IMR-90 (cell line): ENCODE measurements around the gene RTN3. TPM values are rescaled to one million over a fixed set of nuclear protein-coding genes. Genes with fewer than 3 reads are reported as not detected.
A peak's percentile ranks its signal among the peaks of the same experiment; 100 is the strongest.

ENCODE experiments used
- ATAC-seq: fragments of 200-7000 bp; cut with Tn5 transposase; 2 replicates; pipeline ENCODE4 v1.9.1; 2020; ENCODE audit warnings: low read depth, mild to moderate bottlenecking, moderate library complexity
- BruUV-seq: library from RNA; stranded (reverse); fragments of 400-500 nt; replicated peaks from 2 replicates; lab custom pipeline; 2021; lab: Mats Ljungman, UMichigan
- CTCF ChIA-PET: fragments of 300-600 bp; formaldehyde crosslinking; extraction: SDS; loops from one replicate; lab custom pipeline; 2021; ENCODE audit warnings: antibody characterized with exemption; lab: Yijun Ruan, JAX
- POLR2A ChIA-PET: fragments of 300-600 bp; sonication (Branson Sonifier 250); formaldehyde crosslinking; loops from one replicate; lab custom pipeline; 2022; ENCODE audit warnings: antibody characterized with exemption; ENCODE audit not compliant: unreplicated experiment; lab: Charles Lee
- DNase-seq: peaks from one replicate; pipeline ENCODE4 v3.0.0; 2013
- H2AFZ ChIP-seq: replicated peaks from 2 replicates; pipeline ENCODE3; 2013; ENCODE audit warnings: low read length, mild to moderate bottlenecking; ENCODE audit not compliant: poor library complexity
- H2AK5ac ChIP-seq: 2 replicates; pipeline ENCODE4 v1.6.1; 2013; ENCODE audit warnings: low read depth, low read length, inconsistent platforms
- H2AK9ac ChIP-seq: replicated peaks from 2 replicates; pipeline ENCODE3; 2013; ENCODE audit warnings: mild to moderate bottlenecking, low read depth, low read length, moderate library complexity; ENCODE audit not compliant: poor library complexity
- H2BK120ac ChIP-seq: 2 replicates; pipeline ENCODE4 v1.6.1; 2013; ENCODE audit warnings: low read depth, low read length, inconsistent platforms
- H2BK15ac ChIP-seq: 3 replicates; pipeline ENCODE4 v1.6.1; 2013; ENCODE audit warnings: low read depth, low read length, inconsistent platforms
- H2BK20ac ChIP-seq: 2 replicates; pipeline ENCODE4 v1.6.1; 2013; ENCODE audit warnings: low read depth, mild to moderate bottlenecking, inconsistent platforms, low read length, moderate library complexity
- H2BK5ac ChIP-seq: 2 replicates; pipeline ENCODE4 v1.6.1; 2013; ENCODE audit warnings: mild to moderate bottlenecking, low read depth, low read length, inconsistent platforms; ENCODE audit not compliant: poor library complexity, severe bottlenecking
- H3K14ac ChIP-seq: replicated peaks from 2 replicates; pipeline ENCODE4 v1.6.1; 2013; ENCODE audit warnings: low read depth, low read length, inconsistent platforms
- H3K18ac ChIP-seq: 2 replicates; pipeline ENCODE4 v1.6.1; 2013; ENCODE audit warnings: low read depth, low read length, control low read depth
- H3K23ac ChIP-seq: 2 replicates; pipeline ENCODE4 v1.6.1; 2013; ENCODE audit warnings: low read depth, low read length, inconsistent platforms
- H3K27ac ChIP-seq: 2 replicates; pipeline ENCODE4 v1.5.1; 2013; ENCODE audit warnings: mild to moderate bottlenecking, control low read depth, low read length; ENCODE audit not compliant: insufficient read depth
- H3K27me3 ChIP-seq: 2 replicates; pipeline ENCODE4 v1.6.1; 2013; ENCODE audit warnings: low read length; ENCODE audit not compliant: control insufficient read depth, insufficient read depth
- H3K36me3 ChIP-seq: 2 replicates; pipeline ENCODE4 v1.6.1; 2013; ENCODE audit warnings: low read length, mixed read lengths; ENCODE audit not compliant: control insufficient read depth, insufficient read depth
- H3K4ac ChIP-seq: 2 replicates; pipeline ENCODE4 v1.6.1; 2013; ENCODE audit warnings: low read depth, low read length, inconsistent platforms
- H3K4me1 ChIP-seq: 2 replicates; pipeline ENCODE4 v1.6.1; 2013; ENCODE audit warnings: low read length, mixed read lengths; ENCODE audit not compliant: control insufficient read depth, insufficient read depth
- H3K4me2 ChIP-seq: 2 replicates; pipeline ENCODE4 v1.6.1; 2013; ENCODE audit warnings: low read depth, mild to moderate bottlenecking, control low read depth, low read length, moderate library complexity
- H3K4me3 ChIP-seq: 2 replicates; pipeline ENCODE4 v1.5.1; 2013; ENCODE audit warnings: low read depth, mild to moderate bottlenecking, control low read depth, low read length, moderate library complexity; ENCODE audit not compliant: insufficient read depth
- H3K56ac ChIP-seq: 2 replicates; pipeline ENCODE4 v1.6.1; 2013; ENCODE audit warnings: low read length, inconsistent platforms; ENCODE audit not compliant: insufficient read depth; ENCODE audit errors: extremely low read depth
- H3K79me1 ChIP-seq, 2 experiments: 2 replicates each; pipeline ENCODE4 v1.6.1; 2013; ENCODE audit warnings: low read length in 2 of 2, inconsistent platforms in 1 of 2, low read depth in 1 of 2
- H3K9ac ChIP-seq: 2 replicates; pipeline ENCODE4 v1.6.1; 2013; ENCODE audit warnings: low read depth, low read length, control low read depth
- H3K9me1 ChIP-seq: 2 replicates; pipeline ENCODE4 v1.6.1; 2013; ENCODE audit warnings: low read length, inconsistent platforms; ENCODE audit not compliant: insufficient read depth
- H3K9me3 ChIP-seq: 2 replicates; pipeline ENCODE4 v1.6.1; 2013; ENCODE audit warnings: low read length; ENCODE audit not compliant: control insufficient read depth, insufficient read depth
- H4K20me1 ChIP-seq: 2 replicates; pipeline ENCODE4 v1.6.1; 2013; ENCODE audit warnings: low read length, inconsistent platforms; ENCODE audit not compliant: insufficient read depth
- H4K5ac ChIP-seq: 2 replicates; pipeline ENCODE4 v1.6.1; 2013; ENCODE audit warnings: mild to moderate bottlenecking, low read depth, low read length, control low read depth
- H4K8ac ChIP-seq, 2 experiments: 2 replicates each; pipeline ENCODE4 v1.6.1; 2013; ENCODE audit warnings: low read depth in 2 of 2, low read length in 2 of 2, control low read depth in 1 of 2, inconsistent platforms in 1 of 2
- H4K91ac ChIP-seq: 2 replicates; pipeline ENCODE4 v1.6.1; 2013; ENCODE audit warnings: low read depth, low read length, inconsistent platforms; ENCODE audit not compliant: insufficient read depth
- BHLHE40 ChIP-seq: fragments of 150-350 bp; IDR thresholded peaks from 2 replicates; pipeline ENCODE4 v1.6.1; 2016; ENCODE audit warnings: mild to moderate bottlenecking, low read depth, low read length
- ELK1 ChIP-seq: fragments of 150-350 bp; IDR thresholded peaks from 2 replicates; pipeline ENCODE4 v1.6.1; 2016; ENCODE audit warnings: low read depth, mild to moderate bottlenecking, low read length, moderate library complexity, borderline replicate concordance
- POLR2A ChIP-seq: IDR thresholded peaks from 2 replicates; pipeline ENCODE4 v1.6.1; 2012; ENCODE audit warnings: mild to moderate bottlenecking, low read depth, low read length
- WGBS, 2 experiments: methylation state at CpG; one replicate each; pipeline versions ENCODE4 v1.1.5 to v1.1.7; 2013; ENCODE audit warnings: missing lambda C conversion rate in 2 of 2; ENCODE audit not compliant: insufficient read length in 1 of 2; ENCODE audit errors: extremely low coverage in 2 of 2; 5-methylcytosine and 5-hydroxymethylcytosine counted together
- dilution Hi-C: fragments of 300-500 bp; cut with HindIII; formaldehyde crosslinking; loops from one replicate; pipeline ENCODE4 v1.14.3; 2018; ENCODE audit warnings: low sequenced_read_pairs; ENCODE audit not compliant: unreplicated experiment
- in situ Hi-C: fragments of 300-500 bp; cut with MboI; formaldehyde crosslinking; loops from 3 replicates; pipeline ENCODE4 v1.14.3; 2019; ENCODE audit warnings: low sequenced_read_pairs, inconsistent platforms, mixed read lengths
- intact Hi-C: fragments of 100-400 bp; cut with micrococcal nuclease; formaldehyde crosslinking; loops from 2 replicates; pipeline ENCODE4 v1.10.0; 2022
- polyA plus RNA-seq, 3 experiments: library from polyadenylated mRNA; depleted of rRNA; stranded (reverse); fragments of >200 nt; gene quantifications; 2 replicates each; pipeline ENCODE4 v1.2.3, GENCODE V29; 2012; ENCODE audit warnings: low replicate concordance in 1 of 3
- total RNA-seq: library from RNA; depleted of rRNA; stranded (reverse); fragments of >200 nt; gene quantifications from 2 replicates; pipeline ENCODE4 v1.2.3, GENCODE V29; 2012

RTN3 gene
- total and polyA plus RNA-seq, 2 of the 4 experiments (the other 2 are of a cell fraction) = 31.2 to 64.6 TPM

GRCh38 chr11:63686926-63687325 lies 5.6 kb downstream of the RTN3 start:
- no TSS peak for BruUV-seq
- ChIA-PET CTCF (no interaction called here), POLR2A (no interaction called here)
- no peak for TF ChIP-seq BHLHE40
- no peak for TF ChIP-seq ELK1
- TF ChIP-seq POLR2A = no peak
- Histone ChIP-seq H3K56ac (no peak overlapping the region), H2BK20ac (no peak overlapping the region), H3K9ac (no peak overlapping the region), H3K4me2 (no peak overlapping the region), H3K4ac (no peak overlapping the region), H3K14ac (0 out of 2 replicates have a peak overlapping the region, but pooled peaks have one; percentile 3), H3K27ac (no peak overlapping the region), H2AK5ac (no peak overlapping the region), H3K4me3 (no peak overlapping the region), H2BK15ac (no peak overlapping the region), H3K4me1 (peaks cover 6% of the 10 kb centered on the region), H4K5ac (no peak overlapping the region), H4K8ac (no peak overlapping the region), H3K36me3 (no peaks in the 10 kb centered on the region), H2BK120ac (no peak overlapping the region), H4K20me1 (peaks cover 21% of the 10 kb centered on the region), H3K18ac (no peak overlapping the region), H3K23ac (no peak overlapping the region), H3K9me3 (no peaks in the 10 kb centered on the region), H2AK9ac (no peak overlapping the region), H3K9me1 (peaks cover 4% of the 10 kb centered on the region), H3K79me1 (peaks cover 26 to 74% of the 10 kb centered on the region in 2 experiments), H2AFZ (no peak overlapping the region), H4K91ac (no peak overlapping the region), H2BK5ac (no peak overlapping the region), H3K27me3 (no peaks in the 10 kb centered on the region)
- WGBS, 2 experiments = no CpG with 5 or more reads among the region's 2 CpGs
- no peak for ATAC-seq
- intact Hi-C loops (no loop called here), in situ Hi-C loops (no loop called here), dilution Hi-C loops (no loop called here)
- no peak for DNase-seq
